Measurements from ENCODE around the gene SYNJ1. TPM values are rescaled to one million over a fixed set of nuclear protein-coding genes. Genes with fewer than 3 reads are reported as not detected.

The SYNJ1 gene
- total and polyA plus RNA-seq, 2 experiments from 2014 or later: 1.4 to 4.2 TPM

- Mint-ChIP-seq H3K36me3 (ENCODE audit: low read depth) (no peaks in the 10 kb centered on the region), H3K9me3 (no peaks in the 10 kb centered on the region), H3K4me1 (no peaks in the 10 kb centered on the region), H3K4me3 (no peak overlapping the region), H3K27ac (no peak overlapping the region), H3K27me3 (ENCODE audit: insufficient read depth, low read depth, poor library complexity) (no peaks in the 10 kb centered on the region)
- H3K27me3 ChIP-seq (ENCODE audit: insufficient read depth): no peaks in the 10 kb centered on the region
- no peaks in the 10 kb centered on the region for H3K36me3 ChIP-seq (ENCODE audit: insufficient read depth)
- H3K79me2 ChIP-seq (replicated peaks; ENCODE audit: insufficient read depth): no peaks in the 10 kb centered on the region
- no peak overlapping the region for H3K27ac ChIP-seq (ENCODE audit: low read depth)
- H3F3A ChIP-seq (replicated peaks; ENCODE audit: low read depth): no peaks in the 10 kb centered on the region
- no peak overlapping the region for H3K4me2 ChIP-seq
- no peak overlapping the region for H3K4me3 ChIP-seq
- DNase-seq (ENCODE audit: low spot score) (no peak), ATAC-seq (no peak)
- TF ChIP-seq ZNF114 (CRISPR knock-in tag; IDR thresholded peaks at IDR 0.05): no peak
- no peak for TF ChIP-seq NANOG (IDR thresholded peaks at IDR 0.05; ENCODE audit: borderline replicate concordance)
- no peak for TF ChIP-seq ETS1 (IDR thresholded peaks at IDR 0.05)
- TF ChIP-seq, protein P1, sequence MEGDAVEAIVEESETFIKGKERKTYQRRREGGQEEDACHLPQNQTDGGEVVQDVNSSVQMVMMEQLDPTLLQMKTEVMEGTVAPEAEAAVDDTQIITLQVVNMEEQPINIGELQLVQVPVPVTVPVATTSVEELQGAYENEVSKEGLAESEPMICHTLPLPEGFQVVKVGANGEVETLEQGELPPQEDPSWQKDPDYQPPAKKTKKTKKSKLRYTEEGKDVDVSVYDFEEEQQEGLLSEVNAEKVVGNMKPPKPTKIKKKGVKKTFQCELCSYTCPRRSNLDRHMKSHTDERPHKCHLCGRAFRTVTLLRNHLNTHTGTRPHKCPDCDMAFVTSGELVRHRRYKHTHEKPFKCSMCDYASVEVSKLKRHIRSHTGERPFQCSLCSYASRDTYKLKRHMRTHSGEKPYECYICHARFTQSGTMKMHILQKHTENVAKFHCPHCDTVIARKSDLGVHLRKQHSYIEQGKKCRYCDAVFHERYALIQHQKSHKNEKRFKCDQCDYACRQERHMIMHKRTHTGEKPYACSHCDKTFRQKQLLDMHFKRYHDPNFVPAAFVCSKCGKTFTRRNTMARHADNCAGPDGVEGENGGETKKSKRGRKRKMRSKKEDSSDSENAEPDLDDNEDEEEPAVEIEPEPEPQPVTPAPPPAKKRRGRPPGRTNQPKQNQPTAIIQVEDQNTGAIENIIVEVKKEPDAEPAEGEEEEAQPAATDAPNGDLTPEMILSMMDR (conservative IDR thresholded peaks at IDR 0.05; ENCODE audit: low read depth in 2 of 2): no peak
- TF ChIP-seq, protein P2, sequence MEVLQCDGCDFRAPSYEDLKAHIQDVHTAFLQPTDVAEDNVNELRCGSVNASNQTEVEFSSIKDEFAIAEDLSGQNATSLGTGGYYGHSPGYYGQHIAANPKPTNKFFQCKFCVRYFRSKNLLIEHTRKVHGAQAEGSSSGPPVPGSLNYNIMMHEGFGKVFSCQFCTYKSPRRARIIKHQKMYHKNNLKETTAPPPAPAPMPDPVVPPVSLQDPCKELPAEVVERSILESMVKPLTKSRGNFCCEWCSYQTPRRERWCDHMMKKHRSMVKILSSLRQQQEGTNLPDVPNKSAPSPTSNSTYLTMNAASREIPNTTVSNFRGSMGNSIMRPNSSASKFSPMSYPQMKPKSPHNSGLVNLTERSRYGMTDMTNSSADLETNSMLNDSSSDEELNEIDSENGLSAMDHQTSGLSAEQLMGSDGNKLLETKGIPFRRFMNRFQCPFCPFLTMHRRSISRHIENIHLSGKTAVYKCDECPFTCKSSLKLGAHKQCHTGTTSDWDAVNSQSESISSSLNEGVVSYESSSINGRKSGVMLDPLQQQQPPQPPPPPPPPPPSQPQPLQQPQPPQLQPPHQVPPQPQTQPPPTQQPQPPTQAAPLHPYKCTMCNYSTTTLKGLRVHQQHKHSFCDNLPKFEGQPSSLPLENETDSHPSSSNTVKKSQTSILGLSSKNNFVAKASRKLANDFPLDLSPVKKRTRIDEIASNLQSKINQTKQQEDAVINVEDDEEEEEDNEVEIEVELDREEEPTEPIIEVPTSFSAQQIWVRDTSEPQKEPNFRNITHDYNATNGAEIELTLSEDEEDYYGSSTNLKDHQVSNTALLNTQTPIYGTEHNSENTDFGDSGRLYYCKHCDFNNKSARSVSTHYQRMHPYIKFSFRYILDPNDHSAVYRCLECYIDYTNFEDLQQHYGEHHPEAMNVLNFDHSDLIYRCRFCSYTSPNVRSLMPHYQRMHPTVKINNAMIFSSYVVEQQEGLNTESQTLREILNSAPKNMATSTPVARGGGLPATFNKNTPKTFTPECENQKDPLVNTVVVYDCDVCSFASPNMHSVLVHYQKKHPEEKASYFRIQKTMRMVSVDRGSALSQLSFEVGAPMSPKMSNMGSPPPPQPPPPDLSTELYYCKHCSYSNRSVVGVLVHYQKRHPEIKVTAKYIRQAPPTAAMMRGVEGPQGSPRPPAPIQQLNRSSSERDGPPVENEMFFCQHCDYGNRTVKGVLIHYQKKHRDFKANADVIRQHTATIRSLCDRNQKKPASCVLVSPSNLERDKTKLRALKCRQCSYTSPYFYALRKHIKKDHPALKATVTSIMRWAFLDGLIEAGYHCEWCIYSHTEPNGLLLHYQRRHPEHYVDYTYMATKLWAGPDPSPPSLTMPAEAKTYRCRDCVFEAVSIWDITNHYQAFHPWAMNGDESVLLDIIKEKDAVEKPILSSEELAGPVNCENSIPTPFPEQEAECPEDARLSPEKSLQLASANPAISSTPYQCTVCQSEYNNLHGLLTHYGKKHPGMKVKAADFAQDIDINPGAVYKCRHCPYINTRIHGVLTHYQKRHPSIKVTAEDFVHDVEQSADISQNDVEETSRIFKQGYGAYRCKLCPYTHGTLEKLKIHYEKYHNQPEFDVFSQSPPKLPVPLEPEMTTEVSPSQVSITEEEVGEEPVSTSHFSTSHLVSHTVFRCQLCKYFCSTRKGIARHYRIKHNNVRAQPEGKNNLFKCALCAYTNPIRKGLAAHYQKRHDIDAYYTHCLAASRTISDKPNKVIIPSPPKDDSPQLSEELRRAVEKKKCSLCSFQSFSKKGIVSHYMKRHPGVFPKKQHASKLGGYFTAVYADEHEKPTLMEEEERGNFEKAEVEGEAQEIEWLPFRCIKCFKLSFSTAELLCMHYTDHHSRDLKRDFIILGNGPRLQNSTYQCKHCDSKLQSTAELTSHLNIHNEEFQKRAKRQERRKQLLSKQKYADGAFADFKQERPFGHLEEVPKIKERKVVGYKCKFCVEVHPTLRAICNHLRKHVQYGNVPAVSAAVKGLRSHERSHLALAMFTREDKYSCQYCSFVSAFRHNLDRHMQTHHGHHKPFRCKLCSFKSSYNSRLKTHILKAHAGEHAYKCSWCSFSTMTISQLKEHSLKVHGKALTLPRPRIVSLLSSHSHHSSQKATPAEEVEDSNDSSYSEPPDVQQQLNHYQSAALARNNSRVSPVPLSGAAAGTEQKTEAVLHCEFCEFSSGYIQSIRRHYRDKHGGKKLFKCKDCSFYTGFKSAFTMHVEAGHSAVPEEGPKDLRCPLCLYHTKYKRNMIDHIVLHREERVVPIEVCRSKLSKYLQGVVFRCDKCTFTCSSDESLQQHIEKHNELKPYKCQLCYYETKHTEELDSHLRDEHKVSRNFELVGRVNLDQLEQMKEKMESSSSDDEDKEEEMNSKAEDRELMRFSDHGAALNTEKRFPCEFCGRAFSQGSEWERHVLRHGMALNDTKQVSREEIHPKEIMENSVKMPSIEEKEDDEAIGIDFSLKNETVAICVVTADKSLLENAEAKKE (CRISPR knock-in tag; IDR thresholded peaks at IDR 0.05): no peak
- TF ChIP-seq, protein P3, sequence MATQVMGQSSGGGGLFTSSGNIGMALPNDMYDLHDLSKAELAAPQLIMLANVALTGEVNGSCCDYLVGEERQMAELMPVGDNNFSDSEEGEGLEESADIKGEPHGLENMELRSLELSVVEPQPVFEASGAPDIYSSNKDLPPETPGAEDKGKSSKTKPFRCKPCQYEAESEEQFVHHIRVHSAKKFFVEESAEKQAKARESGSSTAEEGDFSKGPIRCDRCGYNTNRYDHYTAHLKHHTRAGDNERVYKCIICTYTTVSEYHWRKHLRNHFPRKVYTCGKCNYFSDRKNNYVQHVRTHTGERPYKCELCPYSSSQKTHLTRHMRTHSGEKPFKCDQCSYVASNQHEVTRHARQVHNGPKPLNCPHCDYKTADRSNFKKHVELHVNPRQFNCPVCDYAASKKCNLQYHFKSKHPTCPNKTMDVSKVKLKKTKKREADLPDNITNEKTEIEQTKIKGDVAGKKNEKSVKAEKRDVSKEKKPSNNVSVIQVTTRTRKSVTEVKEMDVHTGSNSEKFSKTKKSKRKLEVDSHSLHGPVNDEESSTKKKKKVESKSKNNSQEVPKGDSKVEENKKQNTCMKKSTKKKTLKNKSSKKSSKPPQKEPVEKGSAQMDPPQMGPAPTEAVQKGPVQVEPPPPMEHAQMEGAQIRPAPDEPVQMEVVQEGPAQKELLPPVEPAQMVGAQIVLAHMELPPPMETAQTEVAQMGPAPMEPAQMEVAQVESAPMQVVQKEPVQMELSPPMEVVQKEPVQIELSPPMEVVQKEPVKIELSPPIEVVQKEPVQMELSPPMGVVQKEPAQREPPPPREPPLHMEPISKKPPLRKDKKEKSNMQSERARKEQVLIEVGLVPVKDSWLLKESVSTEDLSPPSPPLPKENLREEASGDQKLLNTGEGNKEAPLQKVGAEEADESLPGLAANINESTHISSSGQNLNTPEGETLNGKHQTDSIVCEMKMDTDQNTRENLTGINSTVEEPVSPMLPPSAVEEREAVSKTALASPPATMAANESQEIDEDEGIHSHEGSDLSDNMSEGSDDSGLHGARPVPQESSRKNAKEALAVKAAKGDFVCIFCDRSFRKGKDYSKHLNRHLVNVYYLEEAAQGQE (IDR thresholded peaks at IDR 0.05; ENCODE audit: unreplicated experiment): no peak
- no peaks in the 10 kb centered on the region for H4K20me1 ChIP-seq (replicated peaks; ENCODE audit: insufficient read depth)
- H3K9me2 ChIP-seq (ENCODE audit: insufficient read depth): no peaks in the 10 kb centered on the region
- H3K4me1 ChIP-seq (ENCODE audit: insufficient read depth): peaks cover 6% of the 10 kb centered on the region; the same call in 1 of the 2 replicates
- H2AFZ ChIP-seq: no peak overlapping the region
Measured at GRCh38 chr21:32712641-32713040, 15.2 kb downstream of the SYNJ1 start.
